ENCODE measurements around the gene TMEM200C. TPM values are rescaled to one million over a fixed set of nuclear protein-coding genes. Genes with fewer than 3 reads are reported as not detected.
A peak's percentile ranks its signal among the peaks of the same experiment; 100 is the strongest.

Gene TMEM200C
- total RNA-seq, 2 donors from 2014 or later = not detected

- no peak overlapping the region for H3K27ac ChIP-seq
- TF ChIP-seq CTCF (IDR thresholded peaks at IDR 0.05) = no peak
- peaks cover 11 to 31% of the 10 kb centered on the region in 2 donors for H3K4me1 ChIP-seq (ENCODE audit: control insufficient read depth in 1 of 2, low read depth in 2 of 2)
- H3K9me3 ChIP-seq = no peaks in the 10 kb centered on the region
- ATAC-seq (ENCODE audit: insufficient number of reproducible peaks, low FRiP score, low read depth) (no peak), DNase-seq (ENCODE audit: low spot score) (no peak)
- no peak overlapping the region for H3K4me3 ChIP-seq
- H3K27me3 ChIP-seq (replicated peaks; ENCODE audit: insufficient read depth) = peaks cover 10% of the 10 kb centered on the region
- no peaks in the 10 kb centered on the region for H3K36me3 ChIP-seq
These were observed 2.4 kb downstream of the TMEM200C start for GRCh38 chr18:5892823-5893431.

GRCh38 chr18:5891854-5892215 lies 3.5 kb downstream of the TMEM200C start:
- TF ChIP-seq CTCF (IDR thresholded peaks at IDR 0.05) = no peak
- peaks cover 10% of the 10 kb centered on the region for H3K27me3 ChIP-seq (replicated peaks; ENCODE audit: insufficient read depth)
- no peaks in the 10 kb centered on the region for H3K9me3 ChIP-seq
- ATAC-seq (ENCODE audit: insufficient number of reproducible peaks, low FRiP score, low read depth) = no peak
- DNase-seq (ENCODE audit: low spot score) = no peak
- H3K4me1 ChIP-seq (ENCODE audit: control insufficient read depth in 1 of 2, low read depth in 2 of 2) = peaks cover 11 to 31% of the 10 kb centered on the region in 2 donors
- no peaks in the 10 kb centered on the region for H3K36me3 ChIP-seq
- H3K27ac ChIP-seq = peak overlapping the region in 1 of 2 donors; percentile 28
- no peak overlapping the region for H3K4me3 ChIP-seq

GRCh38 chr18:5891184-5891853 lies 4.0 kb downstream of the TMEM200C start:
- no peak for DNase-seq (ENCODE audit: low spot score)
- H3K4me3 ChIP-seq = peak overlapping the region; percentile 68
- peaks cover 11 to 31% of the 10 kb centered on the region in 2 donors for H3K4me1 ChIP-seq (ENCODE audit: control insufficient read depth in 1 of 2, low read depth in 2 of 2)
- no peaks in the 10 kb centered on the region for H3K36me3 ChIP-seq
- ATAC-seq (ENCODE audit: insufficient number of reproducible peaks, low FRiP score, low read depth) = no peak
- peaks cover 10% of the 10 kb centered on the region for H3K27me3 ChIP-seq (replicated peaks; ENCODE audit: insufficient read depth)
- H3K27ac ChIP-seq = peak overlapping the region in 1 of 2 donors; percentile 28
- TF ChIP-seq CTCF (IDR thresholded peaks at IDR 0.05) = no peak
- no peaks in the 10 kb centered on the region for H3K9me3 ChIP-seq

- Histone ChIP-seq H3K36me3 (no peaks in the 10 kb centered on the region), H3K9me3 (no peaks in the 10 kb centered on the region), H3K27ac (no peak overlapping the region), H3K4me3 (peak overlapping the region; percentile 68), H3K4me1 (ENCODE audit: control insufficient read depth in 1 of 2, low read depth in 2 of 2) (peaks cover 6 to 23% of the 10 kb centered on the region in 2 donors), H3K27me3 (replicated peaks; ENCODE audit: insufficient read depth) (peaks cover 10% of the 10 kb centered on the region)
- ATAC-seq (ENCODE audit: insufficient number of reproducible peaks, low FRiP score, low read depth) (no peak), DNase-seq (ENCODE audit: low spot score) (no peak)
- no peak for TF ChIP-seq CTCF (IDR thresholded peaks at IDR 0.05)
These were observed 4.8 kb downstream of the TMEM200C start for GRCh38 chr18:5890331-5891183.

- TF ChIP-seq CTCF (IDR thresholded peaks at IDR 0.05) = no peak
- Histone ChIP-seq H3K4me1 (ENCODE audit: control insufficient read depth in 1 of 2, low read depth in 2 of 2) (peaks cover 0 to 4% of the 10 kb centered on the region in 2 donors), H3K27ac (no peak overlapping the region), H3K4me3 (no peak overlapping the region), H3K9me3 (no peaks in the 10 kb centered on the region), H3K36me3 (no peaks in the 10 kb centered on the region), H3K27me3 (replicated peaks; ENCODE audit: insufficient read depth) (no peaks in the 10 kb centered on the region)
- ATAC-seq (ENCODE audit: insufficient number of reproducible peaks, low FRiP score, low read depth) = no peak
- DNase-seq (ENCODE audit: low spot score) = no peak
These were observed 10.0 kb downstream of the TMEM200C start for GRCh38 chr18:5885361-5885760.

Measured in thoracic aorta (tissue), 2 donors.